PFSK-1 (cell line): ENCODE data around the gene MIEF1.

Experiments used
- FOXP2 ChIP-seq: optimal IDR thresholded peaks from 2 replicates; pipeline ENCODE3; 2011; ENCODE audit warnings: borderline replicate concordance, control low read depth, inconsistent platforms; ENCODE audit not compliant: insufficient read depth; ENCODE audit errors: extremely low read length, extremely low read depth
- POLR2AphosphoS5 ChIP-seq: IDR thresholded peaks from 2 replicates; pipeline ENCODE4 v1.6.1; 2012; ENCODE audit warnings: low read depth, mild to moderate bottlenecking, control low read depth, low read length, moderate library complexity
- SIN3A ChIP-seq: IDR thresholded peaks from 2 replicates; pipeline ENCODE4 v1.6.1; 2012; ENCODE audit warnings: mild to moderate bottlenecking, low read length, moderate library complexity, borderline replicate concordance; ENCODE audit not compliant: insufficient read depth
- TAF1 ChIP-seq: IDR thresholded peaks from 2 replicates; pipeline ENCODE4 v1.6.1; 2012; ENCODE audit warnings: low read length, control low read depth, borderline replicate concordance; ENCODE audit not compliant: insufficient read depth
- TF ChIP-seq, protein P1 (sequence below), 2 experiments: IDR thresholded peaks; 2 replicates each; pipeline versions ENCODE4 v1.6.1 to v1.8.0; 2011 to 2012; ENCODE audit warnings: low read depth in 2 of 2, low read length in 2 of 2, control low read depth in 1 of 2, inconsistent platforms in 1 of 2, mild to moderate bottlenecking in 1 of 2, moderate library complexity in 1 of 2; ENCODE audit not compliant: insufficient read depth in 1 of 2

MIEF1 gene

DNA sequence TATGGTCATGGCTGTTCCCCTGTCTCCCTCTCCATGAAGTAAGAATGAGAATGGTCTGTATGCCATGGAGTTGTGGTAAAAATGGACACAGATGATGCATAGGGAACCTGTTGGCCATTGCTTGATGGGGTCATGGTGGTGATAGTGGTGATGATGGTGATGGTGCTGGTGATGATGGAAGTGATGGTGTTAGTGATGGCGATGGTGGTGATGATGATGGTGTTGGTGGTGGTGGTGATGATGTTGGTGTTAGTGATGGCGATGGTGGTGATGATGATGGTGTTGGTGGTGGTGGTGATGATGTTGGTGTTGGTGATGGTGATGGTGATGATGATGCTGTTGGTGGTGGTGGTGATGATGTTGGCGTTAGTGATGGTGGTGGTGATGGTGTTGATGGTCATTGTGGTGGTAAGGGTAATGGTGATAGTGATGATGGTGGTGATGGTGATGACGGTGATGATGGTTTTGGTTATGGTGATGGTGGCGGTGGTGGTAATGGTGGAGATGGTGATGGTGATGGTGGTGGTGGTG, 63.4 kb downstream of the MIEF1 start:
- TF ChIP-seq FOXP2 (no peak), SIN3A (no peak), POLR2AphosphoS5 (no peak), TAF1 (no peak)
- TF ChIP-seq, protein P1, sequence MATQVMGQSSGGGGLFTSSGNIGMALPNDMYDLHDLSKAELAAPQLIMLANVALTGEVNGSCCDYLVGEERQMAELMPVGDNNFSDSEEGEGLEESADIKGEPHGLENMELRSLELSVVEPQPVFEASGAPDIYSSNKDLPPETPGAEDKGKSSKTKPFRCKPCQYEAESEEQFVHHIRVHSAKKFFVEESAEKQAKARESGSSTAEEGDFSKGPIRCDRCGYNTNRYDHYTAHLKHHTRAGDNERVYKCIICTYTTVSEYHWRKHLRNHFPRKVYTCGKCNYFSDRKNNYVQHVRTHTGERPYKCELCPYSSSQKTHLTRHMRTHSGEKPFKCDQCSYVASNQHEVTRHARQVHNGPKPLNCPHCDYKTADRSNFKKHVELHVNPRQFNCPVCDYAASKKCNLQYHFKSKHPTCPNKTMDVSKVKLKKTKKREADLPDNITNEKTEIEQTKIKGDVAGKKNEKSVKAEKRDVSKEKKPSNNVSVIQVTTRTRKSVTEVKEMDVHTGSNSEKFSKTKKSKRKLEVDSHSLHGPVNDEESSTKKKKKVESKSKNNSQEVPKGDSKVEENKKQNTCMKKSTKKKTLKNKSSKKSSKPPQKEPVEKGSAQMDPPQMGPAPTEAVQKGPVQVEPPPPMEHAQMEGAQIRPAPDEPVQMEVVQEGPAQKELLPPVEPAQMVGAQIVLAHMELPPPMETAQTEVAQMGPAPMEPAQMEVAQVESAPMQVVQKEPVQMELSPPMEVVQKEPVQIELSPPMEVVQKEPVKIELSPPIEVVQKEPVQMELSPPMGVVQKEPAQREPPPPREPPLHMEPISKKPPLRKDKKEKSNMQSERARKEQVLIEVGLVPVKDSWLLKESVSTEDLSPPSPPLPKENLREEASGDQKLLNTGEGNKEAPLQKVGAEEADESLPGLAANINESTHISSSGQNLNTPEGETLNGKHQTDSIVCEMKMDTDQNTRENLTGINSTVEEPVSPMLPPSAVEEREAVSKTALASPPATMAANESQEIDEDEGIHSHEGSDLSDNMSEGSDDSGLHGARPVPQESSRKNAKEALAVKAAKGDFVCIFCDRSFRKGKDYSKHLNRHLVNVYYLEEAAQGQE (IDR thresholded peaks at IDR 0.05; ENCODE audit: insufficient read depth in 1 of 2, low read depth in 2 of 2, low read length in 2 of 2) = no peak

DNA sequence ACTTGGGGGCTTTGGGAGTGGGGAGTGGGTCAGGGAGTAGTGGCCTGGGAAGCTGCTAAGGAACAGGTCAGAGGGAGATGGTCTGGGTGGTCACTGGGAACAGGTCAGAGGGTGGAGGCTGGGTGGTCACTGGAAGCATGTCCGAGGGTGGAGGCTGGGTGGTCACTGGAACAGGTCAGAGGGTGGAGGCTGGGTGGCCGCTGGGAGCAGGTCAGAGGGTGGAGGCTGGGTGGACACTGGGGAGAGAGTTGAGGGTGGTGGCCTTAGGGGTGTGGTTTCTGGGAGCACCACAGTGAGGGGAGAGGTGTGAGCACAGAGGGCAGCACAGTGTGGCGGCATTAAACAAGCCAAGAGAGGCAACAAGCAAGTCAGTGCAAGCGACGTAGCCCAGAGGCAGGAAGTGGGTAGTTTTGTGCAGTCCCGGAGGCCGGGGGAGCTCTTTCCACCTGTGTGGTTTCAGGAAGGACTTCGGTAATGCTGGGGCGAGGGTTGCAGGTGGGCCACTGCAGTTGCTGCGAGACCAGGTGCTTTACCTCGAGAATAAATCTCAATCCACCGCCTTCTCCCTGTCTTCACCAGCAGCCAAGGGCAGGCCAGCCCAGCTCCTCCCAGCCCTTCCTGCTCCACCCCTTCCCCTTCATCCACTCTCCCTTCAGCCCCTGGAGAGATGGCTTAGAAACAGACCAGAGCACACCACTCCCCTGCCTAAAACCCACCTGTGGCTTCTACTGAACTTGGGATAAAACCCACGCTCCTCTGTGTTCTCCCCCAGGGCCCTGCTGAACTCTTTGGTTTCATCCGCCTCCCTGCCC, 65.3 kb downstream of the MIEF1 start:
- TF ChIP-seq FOXP2 = no peak
- no peak for TF ChIP-seq TAF1
- no peak for TF ChIP-seq POLR2AphosphoS5
- TF ChIP-seq, protein P1 (IDR thresholded peaks at IDR 0.05; ENCODE audit: insufficient read depth in 1 of 2, low read depth in 2 of 2, low read length in 2 of 2) = no peak
- TF ChIP-seq SIN3A = no peak
